Prostate gland (tissue), 2 donors: ENCODE results near the gene DUSP22.

Source experiments
- POLR2A ChIP-seq: fragments of 450-650 bp; IDR thresholded peaks from one replicate; pipeline ENCODE4 v1.6.1; 2016; ENCODE audit warnings: antibody characterized with exemption, mild to moderate bottlenecking
- POLR2AphosphoS5 ChIP-seq: sonication (generic); formaldehyde crosslinking; IDR thresholded peaks from one replicate; pipeline ENCODE4 v1.6.1; 2017; ENCODE audit warnings: antibody characterized with exemption
- TF ChIP-seq, protein P1 (sequence below), 4 experiments: fragments of 200-600 bp in 2 of 4; fragments of 450-650 bp in 2 of 4; sonication (generic) in 2 of 4; IDR thresholded peaks; 1 replicate in 3 of 4; 2 replicates in 1 of 4; pipeline ENCODE4 v1.5.1; 2016 to 2019; ENCODE audit warnings: antibody characterized with exemption in 4 of 4, mild to moderate bottlenecking in 2 of 4, moderate library complexity in 2 of 4

GRCh38 chr6:324116-324728 is 31.9 kb downstream of the DUSP22 start:
- TF ChIP-seq, protein P1, sequence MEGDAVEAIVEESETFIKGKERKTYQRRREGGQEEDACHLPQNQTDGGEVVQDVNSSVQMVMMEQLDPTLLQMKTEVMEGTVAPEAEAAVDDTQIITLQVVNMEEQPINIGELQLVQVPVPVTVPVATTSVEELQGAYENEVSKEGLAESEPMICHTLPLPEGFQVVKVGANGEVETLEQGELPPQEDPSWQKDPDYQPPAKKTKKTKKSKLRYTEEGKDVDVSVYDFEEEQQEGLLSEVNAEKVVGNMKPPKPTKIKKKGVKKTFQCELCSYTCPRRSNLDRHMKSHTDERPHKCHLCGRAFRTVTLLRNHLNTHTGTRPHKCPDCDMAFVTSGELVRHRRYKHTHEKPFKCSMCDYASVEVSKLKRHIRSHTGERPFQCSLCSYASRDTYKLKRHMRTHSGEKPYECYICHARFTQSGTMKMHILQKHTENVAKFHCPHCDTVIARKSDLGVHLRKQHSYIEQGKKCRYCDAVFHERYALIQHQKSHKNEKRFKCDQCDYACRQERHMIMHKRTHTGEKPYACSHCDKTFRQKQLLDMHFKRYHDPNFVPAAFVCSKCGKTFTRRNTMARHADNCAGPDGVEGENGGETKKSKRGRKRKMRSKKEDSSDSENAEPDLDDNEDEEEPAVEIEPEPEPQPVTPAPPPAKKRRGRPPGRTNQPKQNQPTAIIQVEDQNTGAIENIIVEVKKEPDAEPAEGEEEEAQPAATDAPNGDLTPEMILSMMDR (IDR thresholded peaks at IDR 0.05): no peak
- TF ChIP-seq POLR2AphosphoS5 (no peak), POLR2A (no peak)
